H1 (cell line): ENCODE results near the gene EED. TPM values are rescaled to one million over a fixed set of nuclear protein-coding genes. Genes with fewer than 3 reads are reported as not detected.

ENCODE experiments used
- CTCF ChIA-PET: fragments of 300-600 bp; sonication (Branson Sonifier 250); formaldehyde crosslinking; loops from one replicate; lab custom pipeline; 2021; ENCODE audit not compliant: partially characterized antibody; lab: Charles Lee
- POLR2A ChIA-PET: fragments of 300-600 bp; sonication (Branson Sonifier 250); formaldehyde crosslinking; loops from one replicate; lab custom pipeline; 2021; ENCODE audit warnings: inconsistent platforms; ENCODE audit not compliant: partially characterized antibody; lab: Charles Lee
- DNase-seq, 2 experiments: peaks; one replicate each; pipeline versions ENCODE4 v3.0.0 to v3.0.0-alpha.2; 2010 to 2022; ENCODE audit warnings: low spot score in 2 of 2, low read depth in 1 of 2, mixed read lengths in 1 of 2
- FAIRE-seq: peaks from 2 replicates; lab custom pipeline; 2011; peaks lifted over from hg19 to GRCh38; lab: Jason Lieb, UNC
- H2AFZ ChIP-seq: 2 replicates; pipeline ENCODE4 v1.8.1; 2012; ENCODE audit warnings: low read length, inconsistent platforms
- H2AK5ac ChIP-seq: 2 replicates; pipeline ENCODE4 v1.6.1; 2013; ENCODE audit warnings: low read depth, low read length
- H2BK120ac ChIP-seq: replicated peaks from 2 replicates; pipeline ENCODE3; 2013; ENCODE audit warnings: low read depth, low read length, inconsistent platforms
- H2BK12ac ChIP-seq: 2 replicates; pipeline ENCODE4 v1.6.1; 2013; ENCODE audit warnings: low read depth, low read length
- H2BK15ac ChIP-seq: 2 replicates; pipeline ENCODE4 v1.6.1; 2013; ENCODE audit warnings: low read length
- H2BK20ac ChIP-seq: 2 replicates; pipeline ENCODE4 v1.6.1; 2013; ENCODE audit warnings: low read length
- H2BK5ac ChIP-seq: 2 replicates; pipeline ENCODE4 v1.6.1; 2013; ENCODE audit warnings: low read depth, low read length
- H3K14ac ChIP-seq: 2 replicates; pipeline ENCODE4 v1.6.1; 2013; ENCODE audit warnings: inconsistent platforms; ENCODE audit not compliant: insufficient read length
- H3K18ac ChIP-seq: 2 replicates; pipeline ENCODE4 v1.6.1; 2013; ENCODE audit warnings: low read length; ENCODE audit errors: extremely low read depth
- H3K23ac ChIP-seq: 2 replicates; pipeline ENCODE4 v1.6.1; 2013; ENCODE audit warnings: inconsistent platforms; ENCODE audit not compliant: insufficient read length
- H3K23me2 ChIP-seq: 2 replicates; pipeline ENCODE4 v1.6.1; 2013; ENCODE audit warnings: low read depth, low read length
- H3K27ac ChIP-seq: 2 replicates; pipeline ENCODE4 v1.6.1; 2011; ENCODE audit warnings: low read depth, low read length, inconsistent platforms
- H3K27me3 ChIP-seq, 4 experiments: replicated peaks in 1 of 4; 1 replicate in 1 of 4; 2 replicates in 3 of 4; pipeline versions ENCODE4 v1.6.1 to v1.8.1; 2011 to 2013; ENCODE audit warnings: low read length in 3 of 4, mild to moderate bottlenecking in 3 of 4, inconsistent platforms in 2 of 4, mixed read lengths in 2 of 4, moderate library complexity in 1 of 4; ENCODE audit not compliant: control insufficient read depth in 3 of 4, insufficient read depth in 3 of 4; ENCODE audit errors: extremely low read depth in 1 of 4
- H3K36me3 ChIP-seq, 4 experiments: 2 replicates each; pipeline versions ENCODE4 v1.6.1 to v1.8.1; 2011 to 2013; ENCODE audit warnings: mild to moderate bottlenecking in 4 of 4, low read length in 3 of 4, moderate library complexity in 2 of 4, control low read depth in 1 of 4, inconsistent platforms in 1 of 4; ENCODE audit not compliant: insufficient read depth in 4 of 4, control insufficient read depth in 2 of 4
- H3K4ac ChIP-seq: replicated peaks from 2 replicates; pipeline ENCODE3; 2013; ENCODE audit warnings: low read length, low read depth, mixed read lengths, inconsistent platforms; ENCODE audit not compliant: insufficient read length
- H3K4me1 ChIP-seq, 4 experiments: replicated peaks in 1 of 4; 1 replicate in 1 of 4; 2 replicates in 3 of 4; pipeline versions ENCODE4 v1.6.1 to v1.8.1; 2011 to 2013; ENCODE audit warnings: low read length in 3 of 4, inconsistent platforms in 2 of 4, mixed read lengths in 1 of 4; ENCODE audit not compliant: insufficient read depth in 4 of 4, control insufficient read depth in 3 of 4
- H3K4me2 ChIP-seq, 2 experiments: 2 replicates each; pipeline versions ENCODE4 v1.6.1 to v1.8.1; 2011 to 2013; ENCODE audit warnings: low read depth in 2 of 2, low read length in 2 of 2, control low read depth in 1 of 2, inconsistent platforms in 1 of 2, mild to moderate bottlenecking in 1 of 2; ENCODE audit not compliant: insufficient read depth in 1 of 2
- H3K4me3 ChIP-seq, 4 experiments: fragments of 200-600, 300-600 bp in 1 of 4; sonication (generic), shearing (Covaris generic), sonication (Bioruptor Twin) in 1 of 4; 2 replicates each; pipeline versions ENCODE4 v1.5.1 to v1.8.1; 2011 to 2016; ENCODE audit warnings: low read length in 4 of 4, low read depth in 3 of 4, control low read depth in 2 of 4, inconsistent platforms in 2 of 4, mild to moderate bottlenecking in 2 of 4, mixed read lengths in 1 of 4, moderate library complexity in 1 of 4; ENCODE audit not compliant: insufficient read depth in 2 of 4; ENCODE audit errors: extremely low read depth in 1 of 4
- H3K56ac ChIP-seq: replicated peaks from 2 replicates; pipeline ENCODE3; 2013; ENCODE audit warnings: low read depth, mild to moderate bottlenecking, mixed read lengths, low read length, inconsistent platforms; ENCODE audit not compliant: insufficient read length
- H3K79me1 ChIP-seq: 2 replicates; pipeline ENCODE4 v1.6.1; 2013; ENCODE audit warnings: low read depth, low read length, control low read depth
- H3K79me2 ChIP-seq, 2 experiments: 2 replicates each; pipeline versions ENCODE4 v1.6.1 to v1.8.1; 2012 to 2013; ENCODE audit warnings: low read length in 2 of 2, mild to moderate bottlenecking in 2 of 2, inconsistent platforms in 1 of 2; ENCODE audit not compliant: insufficient read depth in 2 of 2, control insufficient read depth in 1 of 2
- H3K9ac ChIP-seq, 4 experiments: replicated peaks in 1 of 4; 1 replicate in 1 of 4; 2 replicates in 3 of 4; pipeline versions ENCODE4 v1.6.1 to v1.8.1; 2011 to 2013; ENCODE audit warnings: low read depth in 3 of 4, low read length in 3 of 4, control low read depth in 2 of 4, mild to moderate bottlenecking in 2 of 4, moderate library complexity in 2 of 4, inconsistent platforms in 1 of 4; ENCODE audit errors: extremely low read depth in 1 of 4
- H3K9me3 ChIP-seq, 2 experiments: 2 replicates each; pipeline versions ENCODE4 v1.6.1 to v1.8.1; 2012 to 2013; ENCODE audit warnings: mild to moderate bottlenecking in 2 of 2, moderate library complexity in 2 of 2, control low read depth in 1 of 2, inconsistent platforms in 1 of 2, low read depth in 1 of 2, low read length in 1 of 2, mixed read lengths in 1 of 2; ENCODE audit not compliant: insufficient read depth in 2 of 2
- H4K20me1 ChIP-seq, 2 experiments: replicated peaks in 1 of 2; 2 replicates each; pipeline versions ENCODE3 to v1.8.1; 2011 to 2013; ENCODE audit warnings: inconsistent platforms in 2 of 2, low read length in 2 of 2, mild to moderate bottlenecking in 1 of 2; ENCODE audit not compliant: insufficient read depth in 2 of 2, control insufficient read depth in 1 of 2
- H4K5ac ChIP-seq: 2 replicates; pipeline ENCODE4 v1.6.1; 2013; ENCODE audit warnings: low read length, low read depth, mixed read lengths, inconsistent platforms; ENCODE audit not compliant: insufficient read length
- H4K8ac ChIP-seq: 2 replicates; pipeline ENCODE4 v1.8.0; 2013; ENCODE audit warnings: mild to moderate bottlenecking, moderate library complexity, low read length, inconsistent platforms; ENCODE audit not compliant: insufficient read depth; ENCODE audit errors: extremely low read depth
- H4K91ac ChIP-seq: replicated peaks from 2 replicates; pipeline ENCODE3; 2013; ENCODE audit warnings: low read length, mixed read lengths, inconsistent platforms; ENCODE audit not compliant: insufficient read length
- CEBPB ChIP-seq: IDR thresholded peaks from 2 replicates; pipeline ENCODE4 v1.6.1; 2012; ENCODE audit warnings: low read depth, low read length
- TBP ChIP-seq: IDR thresholded peaks from 2 replicates; pipeline ENCODE4 v1.6.1; 2011; ENCODE audit warnings: low read depth, low read length, improper control_type of control experiment
- WGBS, 2 experiments: shearing (Covaris generic) in 1 of 2; methylation state at CpG; one replicate each; pipeline versions ENCODE4 v1.1.6 to v1.1.7; 2013 to 2015; ENCODE audit warnings: low lambda C conversion rate in 2 of 2, mixed read lengths in 2 of 2, inconsistent platforms in 1 of 2, low coverage in 1 of 2, missing lambda C conversion rate in 1 of 2; ENCODE audit not compliant: insufficient replicate concordance in 2 of 2, insufficient coverage in 1 of 2, insufficient read length in 1 of 2; ENCODE audit errors: extremely low coverage in 1 of 2, missing lambda C conversion rate in 1 of 2; 5-methylcytosine and 5-hydroxymethylcytosine counted together
- polyA plus RNA-seq, 7 experiments: library from polyadenylated mRNA; depleted of rRNA in 3 of 7; stranded (reverse) in 5 of 7; unstranded in 2 of 7; fragments of >200 nt in 5 of 7; fragments of 200-250 nt in 2 of 7; gene quantifications; 1 replicate in 5 of 7; 2 replicates in 1 of 7; 4 replicates in 1 of 7; pipeline versions ENCODE4 v1.2.1 to v1.2.3, GENCODE V29; 2011 to 2013; ENCODE audit warnings: missing spikeins in 2 of 7, mixed read lengths in 2 of 7
- total RNA-seq: library from RNA; stranded (reverse); fragmentation: NEBNext Ultra II Directional; extraction: Animal tissue kit (Norgen Biotek cat#: 25700); gene quantifications from 2 replicates; pipeline ENCODE4 v1.2.1, GENCODE V29; 2021

The EED gene
- total and polyA plus RNA-seq, 2 of the 8 experiments (the other 6 are each of a cell fraction or from before 2014, with no cell fraction given), result 12.6 to 26.9 TPM

DNA sequence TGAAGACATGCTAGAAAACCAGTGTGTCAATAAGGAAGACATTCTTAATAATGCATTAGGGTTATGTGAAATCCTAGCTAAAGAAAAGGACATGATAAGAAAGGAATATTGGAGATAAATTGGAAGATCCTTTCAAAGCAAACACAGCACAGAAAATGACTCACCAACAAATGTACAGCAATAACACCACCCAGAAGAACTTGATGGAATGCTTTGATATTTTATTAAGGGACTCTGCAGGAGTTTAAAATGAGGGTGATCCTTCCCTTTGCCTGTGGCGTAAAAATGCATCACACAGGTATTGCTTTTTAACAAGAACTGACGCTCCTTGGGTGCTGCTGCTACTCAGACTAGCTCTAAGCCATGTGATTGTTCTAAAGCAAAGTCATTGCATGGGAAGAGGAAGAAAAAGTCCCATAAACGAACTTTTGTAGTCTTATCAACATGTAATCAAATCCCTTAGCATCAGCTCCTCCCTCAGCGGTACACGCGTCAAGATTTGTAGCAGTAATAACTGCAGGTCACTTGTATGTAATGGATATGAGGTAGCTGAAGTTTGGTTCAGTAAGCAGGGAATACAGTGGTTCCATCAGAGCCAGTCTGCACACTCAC lies 48.4 kb upstream of the EED start:
- no peak overlapping the region for H3K18ac ChIP-seq
- no peak overlapping the region for H2BK15ac ChIP-seq
- 74% methylated on average over 6 of the region's 6 CpGs; no CpG with 5 or more reads in 1 of the 2 experiments for WGBS, 2 experiments
- POLR2A ChIA-PET, result interaction anchor here (0.9 kb wide), 1 partner anchor 129 kb away, joined by 3 read pairs; no protein-coding TSS in a partner anchor
- no peaks in the 10 kb centered on the region for H3K79me2 ChIP-seq
- H3K56ac ChIP-seq, result no peak overlapping the region
- H3K27me3 ChIP-seq, result no peaks in the 10 kb centered on the region; a peak in 1 of 7 replicates
- H4K5ac ChIP-seq, result no peak overlapping the region
- no peak overlapping the region for H2BK120ac ChIP-seq
- no peak overlapping the region for H3K23ac ChIP-seq
- H2AFZ ChIP-seq, result no peak overlapping the region
- no peaks in the 10 kb centered on the region for H4K20me1 ChIP-seq
- H3K27ac ChIP-seq, result no peak overlapping the region
- H3K9me3 ChIP-seq, result no peaks in the 10 kb centered on the region
- H3K4me2 ChIP-seq, result no peak overlapping the region
- no peaks in the 10 kb centered on the region for H3K23me2 ChIP-seq
- H4K91ac ChIP-seq, result no peak overlapping the region
- no peaks in the 10 kb centered on the region for H3K36me3 ChIP-seq
- H4K8ac ChIP-seq, result no peak overlapping the region
- DNase-seq (no peak), FAIRE-seq (no peak)
- H2AK5ac ChIP-seq, result no peak overlapping the region
- H3K4ac ChIP-seq, result no peak overlapping the region
- no peak overlapping the region for H2BK12ac ChIP-seq
- no peaks in the 10 kb centered on the region for H3K4me1 ChIP-seq
- H3K14ac ChIP-seq, result no peak overlapping the region
- CTCF ChIA-PET, result interaction anchor here (1.0 to 5.3 kb wide), 7 partner anchors 7 to 289 kb away, joined by 3 to 38 read pairs (median 3); no protein-coding TSS in a partner anchor
- no peak overlapping the region for H2BK20ac ChIP-seq
- no peak overlapping the region for H3K4me3 ChIP-seq
- H3K9ac ChIP-seq, result no peak overlapping the region
- H2BK5ac ChIP-seq, result no peak overlapping the region
- H3K79me1 ChIP-seq, result no peaks in the 10 kb centered on the region
- TF ChIP-seq CEBPB, result no peak
- no peak for TF ChIP-seq TBP
